ENCODE data around the gene CRYBG2. TPM values are rescaled to one million over a fixed set of nuclear protein-coding genes. Genes with fewer than 3 reads are reported as not detected.

The CRYBG2 gene
- total RNA-seq, 1 experiment from 2014 or later, result 21.1 TPM

- TF ChIP-seq AR (CRISPR knock-in tag; IDR thresholded peaks at IDR 0.05), result no peak
- no peak for TF ChIP-seq ERG (CRISPR knock-in tag; IDR thresholded peaks at IDR 0.05)
- TF ChIP-seq FOXK1 (CRISPR knock-in tag; IDR thresholded peaks at IDR 0.05), result peak; percentile 79
- peak; percentile 64; the same call in 1 of the 2 replicates for TF ChIP-seq ZBTB43 (CRISPR knock-in tag; IDR thresholded peaks at IDR 0.05)
- no peak for TF ChIP-seq ATF6 (CRISPR knock-in tag; IDR thresholded peaks at IDR 0.05)
- TF ChIP-seq KAT7 (CRISPR knock-in tag; IDR thresholded peaks at IDR 0.05; ENCODE audit: borderline replicate concordance), result peak; percentile 90
- TF ChIP-seq CDX4 (CRISPR knock-in tag; IDR thresholded peaks at IDR 0.05; ENCODE audit: borderline replicate concordance), result no peak
- no peak for TF ChIP-seq MXD4 (CRISPR knock-in tag; IDR thresholded peaks at IDR 0.05; ENCODE audit: borderline replicate concordance)
- peak; percentile 94 for TF ChIP-seq E2F1 (CRISPR knock-in tag; IDR thresholded peaks at IDR 0.05)
- TF ChIP-seq ZNF121 (CRISPR knock-in tag; IDR thresholded peaks at IDR 0.05), result no peak
- no peak for TF ChIP-seq ZSCAN18 (CRISPR knock-in tag; IDR thresholded peaks at IDR 0.05)
- TF ChIP-seq PRDM15 (CRISPR knock-in tag; IDR thresholded peaks at IDR 0.05), result no peak
- TF ChIP-seq NFYB (CRISPR knock-in tag; conservative IDR thresholded peaks at IDR 0.05; ENCODE audit: low read depth), result no peak
- TF ChIP-seq HMGA2 (CRISPR knock-in tag; IDR thresholded peaks at IDR 0.05), result no peak
- TF ChIP-seq ESRRA (CRISPR knock-in tag; IDR thresholded peaks at IDR 0.05; ENCODE audit: borderline replicate concordance), result no peak; the same call in 1 of the 2 replicates
- no peak for TF ChIP-seq SMAD4 (CRISPR knock-in tag; IDR thresholded peaks at IDR 0.05)
- peak; percentile 85 for TF ChIP-seq FOXP4 (CRISPR knock-in tag; IDR thresholded peaks at IDR 0.05)
- no peak for TF ChIP-seq CBFB (CRISPR knock-in tag; IDR thresholded peaks at IDR 0.05; ENCODE audit: low read depth)
Observed at GRCh38 chr1:26336477-26337205, 17.3 kb downstream of the CRYBG2 start (continued).

Measured in WTC11 (cell line).